Measurements from ENCODE around the gene PCDHGA8.
"Not testable (repeated sequence)": the region's sequence is repeated elsewhere in the genome, so short reads cannot be mapped to it uniquely, and the experiment has no call there.

The PCDHGA8 gene

GRCh38 chr5:141392429-141393198, at the start of gene PCDHGA8:
TSS of gene PCDHGA8 (plus strand) at chr5:141392633. CDS start at chr5:141392814, 181 bp downstream.
- DNase-seq = no peak

GRCh38 chr5:141342773-141343172, 49.7 kb upstream of the PCDHGA8 start:
- DNase-seq = no peak

GRCh38 chr5:141343242-141343952, 49.0 kb upstream of the PCDHGA8 start, which contains the start of gene PCDHGA3:
TSS of gene PCDHGA3 (plus strand) at chr5:141343829. CDS start at chr5:141344034, 205 bp downstream.
- no peak for DNase-seq

- no peak for DNase-seq
Measured at GRCh38 chr5:141343953-141344463, 48.4 kb upstream of the PCDHGA8 start.

- no peak for DNase-seq
Measured at GRCh38 chr5:141345327-141345726, 47.1 kb upstream of the PCDHGA8 start.

- DNase-seq = not testable (repeated sequence)
Measured at GRCh38 chr5:141346017-141346416, 46.4 kb upstream of the PCDHGA8 start.

- DNase-seq = peak; percentile 4
Measured at GRCh38 chr5:141349917-141350619, 42.4 kb upstream of the PCDHGA8 start, which contains the start of gene PCDHGB1. TSS of gene PCDHGB1 (plus strand) at chr5:141350099. CDS start at chr5:141350261, 162 bp downstream.

GRCh38 chr5:141351591-141351990, 40.8 kb upstream of the PCDHGA8 start:
- DNase-seq = no peak

- no peak for DNase-seq
Measured at GRCh38 chr5:141354900-141355469, 37.4 kb upstream of the PCDHGA8 start, which contains the start of gene PCDHGA4. TSS of gene PCDHGA4 (plus strand) at chr5:141355021. CDS start at chr5:141355108, 87 bp downstream.

- DNase-seq = no peak
Measured at GRCh38 chr5:141355641-141356040, 36.8 kb upstream of the PCDHGA8 start.

GRCh38 chr5:141356133-141356532, 36.3 kb upstream of the PCDHGA8 start:
- no peak for DNase-seq

GRCh38 chr5:141356950-141357349, 35.5 kb upstream of the PCDHGA8 start:
- no peak for DNase-seq

GRCh38 chr5:141359790-141360426, 32.5 kb upstream of the PCDHGA8 start, which contains the start of gene PCDHGB2:
TSS of gene PCDHGB2 (plus strand) at chr5:141359994. CDS start at chr5:141360136, 142 bp downstream.
- no peak for DNase-seq

GRCh38 chr5:141360685-141361084, 31.7 kb upstream of the PCDHGA8 start:
- no peak for DNase-seq

- no peak for DNase-seq
Measured at GRCh38 chr5:141362719-141363118, 29.7 kb upstream of the PCDHGA8 start.

GRCh38 chr5:141363952-141364660, 28.3 kb upstream of the PCDHGA8 start, which contains the start of gene PCDHGA5:
TSS of gene PCDHGA5 (plus strand) at chr5:141364162. CDS start at chr5:141364331, 169 bp downstream.
- no peak for DNase-seq

GRCh38 chr5:141366016-141366896, 26.2 kb upstream of the PCDHGA8 start:
- DNase-seq = no peak

GRCh38 chr5:141369994-141370848, 22.2 kb upstream of the PCDHGA8 start, which contains the start of gene PCDHGB3:
TSS of gene PCDHGB3 (plus strand) at chr5:141370242. CDS start at chr5:141370395, 153 bp downstream.
- DNase-seq = no peak

Data from NCI-H2171 (cell line).